ENCODE measurements around the gene SLC35E4. TPM values are rescaled to one million over a fixed set of nuclear protein-coding genes. Genes with fewer than 3 reads are reported as not detected.
A peak's percentile ranks its signal among the peaks of the same experiment; 100 is the strongest.

Gene SLC35E4
- total and polyA plus RNA-seq, 12 donors: 0.60 to 7.0 (median 3.3) TPM

DNA sequence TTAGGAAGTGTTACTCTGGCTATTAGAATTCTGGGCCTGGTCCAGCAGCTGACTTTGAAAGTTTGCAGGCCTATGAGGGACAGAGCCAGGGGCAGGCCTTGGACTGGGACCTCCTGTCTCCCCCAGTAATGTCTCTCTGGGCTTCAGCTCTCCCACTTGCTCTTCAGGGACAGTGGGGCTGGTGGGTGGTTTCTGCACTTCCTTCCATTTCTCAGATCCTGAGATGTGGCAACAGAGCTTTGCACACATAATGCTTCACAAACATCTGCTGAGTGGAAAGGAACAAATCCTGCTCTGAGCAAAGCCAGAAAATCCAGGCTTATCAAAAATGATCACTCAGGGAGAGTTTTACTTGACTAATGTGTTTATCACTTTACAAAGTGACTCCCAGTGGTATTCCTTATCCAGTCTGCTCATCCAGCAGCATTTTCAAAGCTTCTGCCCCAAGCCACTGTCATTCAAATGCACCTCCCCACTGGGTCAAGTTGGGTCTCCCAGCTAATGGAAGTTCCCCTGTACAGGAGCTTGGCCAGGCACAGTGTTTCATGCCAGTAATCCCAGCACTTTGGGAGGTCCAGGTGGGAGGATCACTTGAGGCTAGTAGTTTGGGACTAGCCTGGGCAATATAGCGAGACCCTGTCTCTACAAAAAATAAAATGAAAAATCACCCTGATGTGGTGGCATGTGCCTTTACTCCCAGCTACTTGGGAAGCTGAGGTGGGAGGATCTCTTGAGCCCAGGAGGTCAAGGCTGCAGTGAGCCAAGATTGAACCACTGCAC lies 45.6 kb downstream of the SLC35E4 start:
- Histone ChIP-seq H3K9me3 (replicated peaks in 1 of 3) (no peaks in the 10 kb centered on the region), H3K4me1 (replicated peaks in 1 of 2) (no peaks in the 10 kb centered on the region), H3K27ac (peak overlapping the region in 1 of 5 donors; percentile 27), H3K36me3 (replicated peaks in 1 of 2) (no peaks in the 10 kb centered on the region), H3K27me3 (no peaks in the 10 kb centered on the region), H3K4me3 (no peak overlapping the region)
- WGBS, 4 donors: 85 to 100% (median 96%) methylated on average over 1 of the region's 1 CpG
- no peak for DNase-seq
- intact Hi-C loops (cut with DNase I): no loop called here
- no peak for TF ChIP-seq POLR2A (IDR thresholded peaks at IDR 0.05)
- TF ChIP-seq, protein P1, sequence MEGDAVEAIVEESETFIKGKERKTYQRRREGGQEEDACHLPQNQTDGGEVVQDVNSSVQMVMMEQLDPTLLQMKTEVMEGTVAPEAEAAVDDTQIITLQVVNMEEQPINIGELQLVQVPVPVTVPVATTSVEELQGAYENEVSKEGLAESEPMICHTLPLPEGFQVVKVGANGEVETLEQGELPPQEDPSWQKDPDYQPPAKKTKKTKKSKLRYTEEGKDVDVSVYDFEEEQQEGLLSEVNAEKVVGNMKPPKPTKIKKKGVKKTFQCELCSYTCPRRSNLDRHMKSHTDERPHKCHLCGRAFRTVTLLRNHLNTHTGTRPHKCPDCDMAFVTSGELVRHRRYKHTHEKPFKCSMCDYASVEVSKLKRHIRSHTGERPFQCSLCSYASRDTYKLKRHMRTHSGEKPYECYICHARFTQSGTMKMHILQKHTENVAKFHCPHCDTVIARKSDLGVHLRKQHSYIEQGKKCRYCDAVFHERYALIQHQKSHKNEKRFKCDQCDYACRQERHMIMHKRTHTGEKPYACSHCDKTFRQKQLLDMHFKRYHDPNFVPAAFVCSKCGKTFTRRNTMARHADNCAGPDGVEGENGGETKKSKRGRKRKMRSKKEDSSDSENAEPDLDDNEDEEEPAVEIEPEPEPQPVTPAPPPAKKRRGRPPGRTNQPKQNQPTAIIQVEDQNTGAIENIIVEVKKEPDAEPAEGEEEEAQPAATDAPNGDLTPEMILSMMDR (IDR thresholded peaks at IDR 0.05): no peak

DNA sequence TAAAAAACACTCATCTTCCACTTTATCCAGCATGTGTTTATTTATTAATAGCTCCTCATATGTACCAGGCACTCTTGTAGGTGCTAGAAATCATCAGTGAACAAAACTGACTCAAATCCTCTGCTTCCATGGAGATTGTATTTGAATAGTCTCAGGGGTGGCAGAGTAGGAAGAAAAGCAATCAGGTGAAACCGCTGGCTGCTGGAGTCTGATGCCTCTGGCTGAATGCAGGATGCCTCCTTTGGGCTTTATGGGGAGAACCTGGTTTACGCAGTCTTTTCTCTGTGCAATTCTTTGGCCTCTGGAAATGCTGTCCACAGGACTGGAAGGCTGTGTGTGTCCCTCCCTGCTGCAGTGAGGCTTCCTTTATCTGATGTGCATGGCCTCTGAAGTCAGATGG lies 46.2 kb downstream of the SLC35E4 start:
- no peaks in the 10 kb centered on the region for H3K9me3 ChIP-seq (replicated peaks in 1 of 3)
- 85 to 93% (median 89%) methylated on average over 2 of the region's 2 CpGs for WGBS, 4 donors
- H3K36me3 ChIP-seq (replicated peaks in 1 of 2): no peaks in the 10 kb centered on the region
- no peak overlapping the region for H3K4me3 ChIP-seq
- no peak overlapping the region for H3K27ac ChIP-seq
- intact Hi-C loops (cut with DNase I): no loop called here
- H3K27me3 ChIP-seq: no peaks in the 10 kb centered on the region
- TF ChIP-seq POLR2A (IDR thresholded peaks at IDR 0.05): no peak
- TF ChIP-seq, protein P1 (IDR thresholded peaks at IDR 0.05): no peak
- DNase-seq: no peak
- H3K4me1 ChIP-seq (replicated peaks in 1 of 2): no peaks in the 10 kb centered on the region

DNA sequence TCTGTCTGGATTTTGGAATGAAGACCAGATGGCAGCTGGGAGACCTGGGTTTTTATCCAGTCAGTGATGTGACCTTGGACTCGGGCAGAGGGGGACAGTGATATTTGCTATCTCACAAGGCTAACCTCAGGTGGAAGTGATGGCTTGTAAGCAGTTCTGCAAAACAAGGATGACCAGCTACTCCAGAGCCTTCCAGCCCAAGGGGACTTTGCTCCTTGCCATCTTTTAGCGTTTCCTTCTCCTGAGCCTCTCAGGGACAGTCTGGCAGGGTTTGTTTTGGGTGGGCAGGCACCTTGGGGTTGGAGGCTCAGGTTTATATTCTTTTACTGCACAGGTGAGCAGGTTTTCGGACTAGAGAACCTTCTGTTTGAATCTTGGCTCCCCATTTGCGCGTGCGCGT lies 49.6 kb downstream of the SLC35E4 start:
- Histone ChIP-seq H3K27me3 (no peaks in the 10 kb centered on the region), H3K4me3 (no peak overlapping the region), H3K4me1 (replicated peaks in 1 of 2) (no peaks in the 10 kb centered on the region), H3K27ac (no peak overlapping the region), H3K9me3 (replicated peaks in 1 of 3) (no peaks in the 10 kb centered on the region), H3K36me3 (replicated peaks in 1 of 2) (no peaks in the 10 kb centered on the region)
- DNase-seq: no peak
- intact Hi-C loops (cut with DNase I): no loop called here
- TF ChIP-seq, protein P1 (IDR thresholded peaks at IDR 0.05): no peak
- no peak for TF ChIP-seq POLR2A (IDR thresholded peaks at IDR 0.05)
- 69 to 87% (median 81%) methylated on average over 7 of the region's 7 CpGs for WGBS, 4 donors

DNA sequence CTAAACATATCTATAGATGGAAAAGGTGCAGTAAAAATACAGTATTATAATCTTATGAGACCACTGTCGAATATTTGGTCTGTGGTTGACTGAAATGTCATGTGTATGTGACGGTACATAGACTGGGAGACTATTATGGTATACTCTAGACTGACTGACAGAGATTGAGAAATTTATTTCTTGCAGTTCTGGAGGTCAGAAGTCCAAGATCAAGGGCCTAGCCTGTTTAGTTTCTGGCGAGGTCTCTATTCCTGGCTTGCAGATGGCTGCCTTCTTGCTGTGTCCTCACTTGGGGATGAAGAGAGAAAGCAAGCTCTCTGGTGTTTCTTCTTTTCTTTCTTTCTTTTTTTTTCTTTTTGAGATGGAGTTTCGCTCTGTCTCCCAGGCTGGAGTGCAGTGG lies 51.8 kb downstream of the SLC35E4 start:
- no peak overlapping the region for H3K4me3 ChIP-seq
- 85 to 95% (median 91%) methylated on average over 3 to 4 of the region's 4 CpGs for WGBS, 4 donors
- no peak for TF ChIP-seq POLR2A (IDR thresholded peaks at IDR 0.05)
- TF ChIP-seq, protein P1 (IDR thresholded peaks at IDR 0.05): no peak
- H3K9me3 ChIP-seq (replicated peaks in 1 of 3): no peaks in the 10 kb centered on the region
- no peak overlapping the region for H3K27ac ChIP-seq
- intact Hi-C loops (cut with DNase I): no loop called here
- H3K27me3 ChIP-seq: no peaks in the 10 kb centered on the region
- H3K36me3 ChIP-seq (replicated peaks in 1 of 2): no peaks in the 10 kb centered on the region
- DNase-seq: no peak
- H3K4me1 ChIP-seq (replicated peaks in 1 of 2): no peaks in the 10 kb centered on the region

Data from adrenal gland (tissue), 12 donors.